Hepatocyte (in vitro differentiated cells): ENCODE results near the gene CD3E.
A peak's percentile ranks its signal among the peaks of the same experiment; 100 is the strongest.

Experiments used
- CTCF ChIP-seq: fragments of 200-600 bp; sonication (generic); IDR thresholded peaks from 2 replicates; pipeline ENCODE4 v1.5.1; 2016; ENCODE audit warnings: antibody characterized with exemption, mild to moderate bottlenecking; ENCODE audit not compliant: poor library complexity
- EZH2 ChIP-seq: fragments of 200-600 bp; sonication (generic); IDR thresholded peaks from 2 replicates; pipeline ENCODE4 v1.6.1; 2016; ENCODE audit warnings: antibody characterized with exemption, mild to moderate bottlenecking, borderline replicate concordance

DNA sequence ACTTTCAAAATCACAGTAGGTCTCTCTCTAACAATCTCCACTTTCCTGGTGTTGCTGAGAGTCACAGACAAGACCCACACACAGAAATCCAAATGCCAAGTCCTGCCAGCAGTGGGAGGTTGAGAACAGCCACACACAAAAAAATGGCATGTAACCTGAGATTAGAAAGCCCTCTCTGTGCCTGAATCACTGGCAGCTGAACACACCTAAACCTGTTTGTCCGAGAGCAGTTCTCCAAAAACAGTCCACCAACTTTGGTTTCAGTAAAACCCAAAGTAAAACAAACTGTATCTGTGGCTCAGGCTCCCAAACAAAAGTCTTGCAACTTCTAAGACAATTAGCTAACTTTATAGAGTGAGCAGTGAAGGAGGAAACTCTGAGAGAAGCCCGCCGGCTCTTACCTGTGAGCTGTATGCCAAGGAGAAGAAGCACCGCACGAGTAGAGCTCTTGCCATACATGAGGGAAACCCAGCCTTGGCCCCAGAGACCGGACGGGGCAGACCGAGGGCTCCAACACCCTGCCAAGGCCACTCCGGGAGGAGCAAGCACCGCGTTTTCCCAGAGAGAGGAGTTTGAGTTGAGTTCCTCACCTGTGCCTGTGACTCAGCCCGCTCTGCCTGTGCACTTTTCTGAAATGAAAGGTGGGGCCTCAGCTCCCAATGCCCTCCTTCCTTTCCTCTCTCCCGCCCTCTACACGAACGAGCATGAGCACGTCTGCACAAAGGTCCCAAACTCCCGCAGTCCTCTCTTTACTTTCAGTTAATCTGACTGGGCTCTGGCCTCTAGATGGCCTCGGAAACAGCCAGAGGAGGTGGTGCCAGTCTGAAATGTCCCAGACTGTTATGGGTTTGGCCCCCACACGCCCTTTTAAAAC, 40.6 kb upstream of the CD3E start, which contains the start of gene MPZL2:
- TF ChIP-seq CTCF (peak; percentile 13), EZH2 (no peak)
